ENCODE results near the gene TNIK.

GRCh38 chr3:171149526-171150116 lies 310.6 kb downstream of the TNIK start:
- no peak for TF ChIP-seq EP300 (IDR thresholded peaks at IDR 0.05; ENCODE audit: low read depth)
- no peak for TF ChIP-seq CTCF (IDR thresholded peaks at IDR 0.05)
- no peak for TF ChIP-seq POLR2AphosphoS5 (IDR thresholded peaks at IDR 0.05)
